ENCODE measurements around the gene BCAS3. TPM values are rescaled to one million over a fixed set of nuclear protein-coding genes. Genes with fewer than 3 reads are reported as not detected.
"Not testable (repeated sequence)": the region's sequence is repeated elsewhere in the genome, so short reads cannot be mapped to it uniquely, and the experiment has no call there.

The BCAS3 gene
- total RNA-seq, 1 experiment from 2014 or later: 4.2 TPM

GRCh38 chr17:61422116-61422799 is 744.6 kb downstream of the BCAS3 start:
- DNase-seq (ENCODE audit: low read depth): no peak

- DNase-seq (ENCODE audit: low read depth): no peak
Observed at GRCh38 chr17:61422869-61423268, 745.2 kb downstream of the BCAS3 start.

DNA sequence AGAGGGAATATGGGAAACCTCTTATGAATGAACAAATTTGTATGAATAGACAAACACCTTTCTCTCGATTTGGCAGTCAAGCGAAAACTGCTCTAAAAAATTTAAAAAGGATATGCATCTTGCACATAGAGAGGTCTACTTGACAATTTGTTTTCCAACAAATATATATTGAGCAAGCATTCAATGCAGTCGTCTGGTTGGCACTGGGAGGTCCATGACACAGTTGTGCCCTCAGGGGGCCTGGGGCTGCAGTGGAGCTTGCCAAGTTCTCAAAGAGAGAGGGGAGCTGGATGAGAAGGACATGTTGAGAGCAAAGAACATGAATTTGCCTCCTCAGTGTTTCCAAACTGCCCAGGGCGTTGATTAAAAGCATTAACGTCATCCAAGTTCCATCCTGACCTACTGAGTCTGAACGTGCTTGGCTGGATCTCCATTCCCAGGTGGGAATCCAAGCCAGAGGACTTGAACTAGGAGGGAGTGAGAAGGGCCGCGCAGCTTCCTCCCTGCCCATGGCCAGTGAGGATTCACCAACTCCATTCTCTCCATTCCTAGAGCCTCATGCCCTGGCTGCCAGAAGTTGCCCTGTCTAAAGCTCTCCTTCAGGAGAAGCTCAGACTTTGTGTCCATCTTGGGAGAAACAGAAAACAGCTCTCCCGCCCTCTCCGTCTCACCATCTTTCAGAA is 746.5 kb downstream of the BCAS3 start:
- no peak for DNase-seq (ENCODE audit: low read depth)

DNA sequence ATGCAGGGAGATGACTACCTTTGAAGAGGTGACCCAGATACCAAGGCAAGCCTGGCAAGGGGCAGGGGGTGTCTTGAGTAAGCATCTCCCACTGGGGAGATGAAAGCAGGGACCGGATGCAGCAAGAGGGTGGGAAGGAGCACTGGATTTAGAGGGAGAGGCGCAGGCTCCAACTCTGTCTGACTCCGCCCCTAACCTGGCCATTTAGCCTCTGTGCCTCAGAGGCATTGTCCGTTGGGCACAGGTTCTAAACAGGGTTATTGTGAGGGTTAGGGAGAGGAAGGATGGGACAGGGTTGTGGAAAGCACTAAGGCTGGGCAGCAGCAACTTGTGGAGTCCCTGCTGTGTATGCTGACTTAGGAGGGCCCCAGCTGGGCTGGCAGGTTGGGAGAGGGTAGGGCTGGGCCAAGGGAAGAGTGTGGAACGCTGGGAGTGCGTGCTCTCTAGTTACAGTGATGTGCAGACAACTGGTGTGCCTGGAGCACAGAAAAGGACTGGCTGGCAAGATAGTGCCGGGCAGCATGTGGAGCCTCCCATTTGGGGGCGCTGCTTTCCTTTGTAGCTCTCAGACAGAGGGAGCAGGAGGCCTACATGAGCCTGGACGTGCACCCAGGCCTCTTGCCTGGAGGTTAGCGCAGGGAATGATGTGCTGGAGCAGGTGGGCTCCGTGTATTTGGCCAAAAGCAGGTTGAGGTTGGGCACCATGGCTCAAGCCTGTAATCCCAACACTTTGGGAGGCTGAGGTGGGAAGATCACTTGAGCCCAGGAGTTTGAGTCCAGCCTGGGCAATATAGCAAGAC is 748.2 kb downstream of the BCAS3 start:
- peak; percentile 30 for DNase-seq (ENCODE audit: low read depth)

DNA sequence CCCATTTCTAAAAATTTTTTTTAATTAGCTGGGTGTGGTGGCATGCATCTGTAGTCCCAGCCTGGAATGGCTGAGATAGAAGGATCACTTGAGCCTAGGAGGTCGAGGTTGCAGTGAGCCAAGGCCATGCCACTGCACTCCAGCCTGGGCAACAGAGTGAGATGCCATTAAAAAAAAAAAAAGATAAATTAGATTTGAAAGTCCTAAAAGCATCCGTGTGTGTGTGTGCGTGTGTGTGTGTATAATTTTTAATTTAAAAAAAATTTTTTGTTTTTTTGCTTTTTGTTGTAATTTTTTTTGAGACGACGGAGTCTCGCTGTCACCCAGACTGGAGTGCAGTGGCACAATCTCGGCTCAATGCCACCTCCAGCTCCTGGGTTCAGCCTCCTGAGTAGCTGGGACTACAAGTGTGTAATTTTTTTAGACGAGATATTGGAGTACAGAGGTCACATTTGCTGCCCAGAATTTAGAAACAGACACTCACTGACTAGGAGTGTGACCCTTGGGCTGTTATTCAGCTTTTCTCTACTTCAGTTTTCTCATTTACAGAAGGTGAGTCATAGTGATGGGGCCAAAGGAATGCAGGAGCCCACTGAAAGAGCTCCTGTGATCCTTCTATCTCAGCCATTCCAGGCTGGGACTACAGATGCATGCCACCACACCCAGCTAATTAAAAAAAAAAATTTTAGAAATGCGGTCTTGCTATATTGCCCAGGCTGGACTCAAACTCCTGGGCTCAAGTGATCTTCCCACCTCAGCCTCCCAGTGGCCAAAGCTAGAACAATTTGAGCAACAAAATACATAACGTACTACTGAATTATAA is 749.0 kb downstream of the BCAS3 start:
- peak; percentile 58 for DNase-seq (ENCODE audit: low read depth)

- DNase-seq (ENCODE audit: low read depth): no peak
Observed at GRCh38 chr17:61427567-61427966, 749.9 kb downstream of the BCAS3 start.

DNA sequence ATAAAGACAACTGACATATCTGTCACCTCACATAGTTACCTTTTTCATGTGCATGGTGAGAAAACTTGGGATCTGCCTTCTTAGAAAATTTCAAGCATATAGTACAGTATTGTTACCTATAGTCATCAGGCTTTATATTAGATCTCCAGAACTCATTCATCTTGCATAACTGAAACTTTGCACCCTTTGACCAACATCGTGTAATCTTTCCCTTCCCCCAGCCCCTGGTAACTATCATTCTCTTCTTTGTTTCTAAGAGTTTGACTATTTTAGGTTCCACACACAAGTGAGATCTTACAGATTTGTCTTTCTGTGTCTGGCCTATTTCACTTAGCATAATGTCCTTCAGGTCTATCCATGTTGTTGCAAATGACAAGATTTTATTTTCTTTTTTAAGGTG is 751.6 kb downstream of the BCAS3 start:
- no peak for DNase-seq (ENCODE audit: low read depth)

- not testable (repeated sequence) for DNase-seq (ENCODE audit: low read depth)
Observed at GRCh38 chr17:61429831-61430230, 752.2 kb downstream of the BCAS3 start.

- DNase-seq (ENCODE audit: low read depth): no peak
Observed at GRCh38 chr17:61431594-61432311, 754.1 kb downstream of the BCAS3 start.

GRCh38 chr17:61436273-61436672 is 758.6 kb downstream of the BCAS3 start:
- no peak for DNase-seq (ENCODE audit: low read depth)

DNA sequence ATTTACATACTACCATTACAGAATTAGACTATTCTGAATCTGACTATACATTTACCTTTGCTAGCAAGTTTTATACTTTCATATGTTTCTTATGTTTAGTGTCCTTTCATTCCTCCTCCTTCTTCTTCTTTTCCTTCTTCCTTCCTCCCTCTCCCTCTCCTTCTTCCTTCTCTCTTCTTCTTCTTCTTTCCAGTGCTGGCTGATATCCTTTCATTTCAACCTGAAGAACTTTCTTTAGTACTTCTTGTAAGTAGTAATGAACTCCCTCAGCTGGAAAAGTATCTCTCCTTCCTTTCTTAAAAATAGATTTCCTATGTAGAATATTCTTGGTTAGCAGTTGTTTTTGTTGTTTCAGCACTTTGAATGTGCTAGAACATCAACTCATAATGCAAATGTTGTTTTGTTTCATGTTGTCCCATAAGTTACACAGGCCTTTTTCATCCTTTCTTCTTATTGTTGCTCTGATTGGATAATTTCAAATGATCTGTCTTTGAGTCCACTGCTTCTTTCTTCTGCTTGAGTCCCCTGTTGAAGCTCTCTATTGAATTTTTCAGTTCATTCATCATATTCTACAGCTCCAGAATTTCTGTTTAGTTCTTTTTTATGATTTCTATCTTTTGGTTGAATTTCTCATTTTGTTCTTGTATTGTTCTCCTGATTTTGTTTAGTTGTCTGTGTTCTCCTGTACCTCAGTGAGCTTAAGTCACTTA is 759.5 kb downstream of the BCAS3 start:
- no peak for DNase-seq (ENCODE audit: low read depth)

GRCh38 chr17:61440697-61441096 is 763.0 kb downstream of the BCAS3 start:
- DNase-seq (ENCODE audit: low read depth): no peak

GRCh38 chr17:61441507-61441906 is 763.9 kb downstream of the BCAS3 start:
- DNase-seq (ENCODE audit: low read depth): not testable (repeated sequence)

DNA sequence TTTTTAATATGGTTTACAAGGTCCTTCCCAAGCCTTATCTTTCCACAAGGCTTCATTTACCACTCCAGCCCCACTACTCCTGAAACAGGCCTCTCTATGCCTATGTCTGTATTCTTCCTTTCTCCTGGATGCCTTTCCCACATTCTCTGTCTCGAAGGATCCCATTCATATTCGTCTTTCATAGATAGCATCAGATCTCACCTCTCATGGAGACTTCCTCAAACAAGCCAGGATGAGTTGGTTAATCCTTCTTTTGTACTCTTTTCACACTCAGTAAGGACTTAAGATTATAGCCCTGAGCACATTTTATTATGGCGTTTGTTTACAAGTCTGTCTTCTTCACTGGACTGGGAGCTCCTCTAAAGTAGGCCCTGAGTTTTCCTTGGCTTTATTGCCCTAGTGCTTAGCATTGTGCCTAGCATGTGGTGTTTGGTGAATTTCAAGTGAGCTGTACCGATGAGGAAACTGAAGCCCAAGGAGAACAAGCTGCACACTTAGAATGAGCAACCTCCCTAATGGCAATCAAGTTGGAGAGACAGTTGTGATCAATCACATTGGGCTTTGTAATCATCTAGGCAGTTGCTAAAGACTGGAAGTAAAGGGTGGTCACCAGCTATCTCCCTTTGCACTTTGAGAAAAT is 764.6 kb downstream of the BCAS3 start:
- no peak for DNase-seq (ENCODE audit: low read depth)

Other genes starting within 250 kb of the BCAS3 start
- gene APPBP2, start 151.6 kb upstream of the BCAS3 start, total RNA-seq (2014; rRNA removed; shearing (Covaris generic)): 15.1 and 15.2 TPM in 2 replicates
- 6.5 and 12.2 TPM in 2 replicates for gene PPM1D, start 77.7 kb upstream of the BCAS3 start, total RNA-seq (2014; rRNA removed; shearing (Covaris generic))

Measured in Daoy (cell line).